ENCODE measurements around the gene PIP5K1A. TPM values are rescaled to one million over a fixed set of nuclear protein-coding genes. Genes with fewer than 3 reads are reported as not detected.
"Not testable (repeated sequence)": the region's sequence is repeated elsewhere in the genome, so short reads cannot be mapped to it uniquely, and the experiment has no call there.

The PIP5K1A gene
- 61.1 and 73.7 TPM in 2 replicates for total RNA-seq

DNA sequence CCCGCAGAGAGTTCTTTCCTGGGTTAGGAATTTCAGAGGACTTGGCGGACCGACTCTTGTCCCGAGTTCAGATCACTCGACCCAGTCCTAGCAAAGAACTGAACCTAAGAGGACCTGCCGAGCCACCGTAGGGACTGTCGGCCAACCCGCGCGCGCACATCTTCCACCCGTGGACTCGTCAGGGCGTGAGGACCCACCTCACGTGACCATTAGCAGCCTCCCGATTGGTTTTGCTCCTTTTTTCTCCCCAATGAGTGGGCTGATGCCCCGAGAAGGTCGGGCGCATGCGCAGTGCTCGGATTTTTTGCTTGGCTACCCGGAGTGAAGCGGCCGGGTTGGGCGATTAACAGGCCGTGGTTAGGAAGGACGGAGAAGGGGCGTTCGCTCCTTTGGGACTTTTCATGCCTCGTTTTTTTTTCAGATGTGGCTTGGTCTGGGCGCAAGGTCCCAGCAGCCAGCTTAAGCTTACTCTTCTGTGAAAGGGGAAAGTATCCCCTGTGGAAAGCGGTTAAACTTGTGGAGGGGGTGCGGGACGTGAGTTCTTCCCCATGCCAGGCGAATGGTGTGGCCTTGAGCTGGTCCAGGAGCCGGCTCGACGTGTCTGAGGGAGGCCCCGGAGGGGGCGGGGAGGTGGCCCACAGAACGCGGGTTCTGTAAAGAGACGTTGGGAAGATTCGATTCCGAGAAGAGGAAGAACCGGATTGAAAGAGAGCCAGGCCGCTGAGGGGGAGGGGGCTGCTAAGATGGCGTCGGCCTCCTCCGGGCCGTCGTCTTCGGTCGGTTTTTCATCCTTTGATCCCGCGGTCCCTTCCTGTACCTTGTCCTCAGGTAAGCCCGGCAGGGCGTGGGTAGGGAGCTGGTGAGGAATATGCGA is at the start of gene PIP5K1A:
Gene PIP5K1A (plus strand): TSS at position 299 of the 874 bp plus-strand sequence. CDS start 445 bp downstream, at position 744.
- DNase-seq (ENCODE audit: low read depth, low spot score): peak; percentile 92

GRCh38 chr1:151156515-151156819 is 41.9 kb upstream of the PIP5K1A start, which contains the start of gene TNFAIP8L2:
Gene TNFAIP8L2, plus strand, starts transcription at chr1:151156649. Its CDS starts 2,049 bp downstream, at chr1:151158698.
- DNase-seq (ENCODE audit: low read depth, low spot score): no peak

DNA sequence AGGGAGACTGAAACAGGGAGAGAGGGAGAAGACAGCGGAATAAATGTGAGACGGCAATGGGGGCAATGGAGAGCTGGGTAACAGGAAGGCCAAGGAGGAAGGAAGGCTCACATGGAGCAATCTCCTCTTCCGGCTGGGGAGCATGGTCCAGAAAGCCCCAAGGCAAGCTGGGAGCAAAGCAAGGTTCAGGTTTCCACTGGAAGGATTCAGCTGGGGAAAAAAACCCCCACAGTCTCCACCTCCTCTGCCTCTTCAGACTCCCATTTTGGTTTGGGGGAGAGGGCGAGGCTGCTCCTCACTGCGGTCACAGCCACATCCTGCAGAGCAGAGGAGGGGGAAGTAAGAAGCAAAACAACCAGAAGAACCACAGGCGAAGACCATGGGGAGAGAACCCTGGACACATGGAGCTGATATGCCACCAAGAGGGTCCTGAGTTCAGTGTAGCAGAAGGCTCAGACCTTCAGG is 41.3 kb upstream of the PIP5K1A start:
- DNase-seq (ENCODE audit: low read depth, low spot score): no peak

DNA sequence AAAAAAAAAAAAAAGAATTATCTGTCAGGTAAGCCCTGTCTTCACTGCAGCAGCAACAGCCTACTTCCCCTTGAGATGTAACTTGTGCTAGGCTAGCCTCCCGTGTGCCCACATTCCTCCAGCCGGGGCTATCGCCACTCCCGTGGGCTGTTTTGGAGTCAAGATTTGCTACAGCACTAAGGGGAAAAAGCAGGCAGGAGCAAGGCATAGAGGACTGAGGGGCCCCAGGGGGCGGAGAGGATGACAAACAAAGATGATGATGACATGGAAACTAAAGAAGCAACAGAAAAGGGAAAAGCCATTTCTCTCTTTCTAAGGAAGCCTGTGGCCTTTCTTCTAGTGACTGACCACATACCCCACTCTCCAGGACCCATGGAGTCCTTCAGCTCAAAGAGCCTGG is 40.0 kb upstream of the PIP5K1A start:
- DNase-seq (ENCODE audit: low read depth, low spot score): no peak

DNA sequence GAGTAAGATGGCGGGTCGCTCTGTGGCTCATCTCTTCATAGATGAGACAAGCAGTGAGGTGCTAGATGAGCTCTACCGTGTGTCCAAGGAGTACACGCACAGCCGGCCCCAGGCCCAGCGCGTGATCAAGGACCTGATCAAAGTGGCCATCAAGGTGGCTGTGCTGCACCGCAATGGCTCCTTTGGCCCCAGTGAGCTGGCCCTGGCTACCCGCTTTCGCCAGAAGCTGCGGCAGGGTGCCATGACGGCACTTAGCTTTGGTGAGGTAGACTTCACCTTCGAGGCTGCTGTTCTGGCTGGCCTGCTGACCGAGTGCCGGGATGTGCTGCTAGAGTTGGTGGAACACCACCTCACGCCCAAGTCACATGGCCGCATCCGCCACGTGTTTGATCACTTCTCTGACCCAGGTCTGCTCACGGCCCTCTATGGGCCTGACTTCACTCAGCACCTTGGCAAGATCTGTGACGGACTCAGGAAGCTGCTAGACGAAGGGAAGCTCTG is 39.6 kb upstream of the PIP5K1A start:
- DNase-seq (ENCODE audit: low read depth, low spot score): no peak

DNA sequence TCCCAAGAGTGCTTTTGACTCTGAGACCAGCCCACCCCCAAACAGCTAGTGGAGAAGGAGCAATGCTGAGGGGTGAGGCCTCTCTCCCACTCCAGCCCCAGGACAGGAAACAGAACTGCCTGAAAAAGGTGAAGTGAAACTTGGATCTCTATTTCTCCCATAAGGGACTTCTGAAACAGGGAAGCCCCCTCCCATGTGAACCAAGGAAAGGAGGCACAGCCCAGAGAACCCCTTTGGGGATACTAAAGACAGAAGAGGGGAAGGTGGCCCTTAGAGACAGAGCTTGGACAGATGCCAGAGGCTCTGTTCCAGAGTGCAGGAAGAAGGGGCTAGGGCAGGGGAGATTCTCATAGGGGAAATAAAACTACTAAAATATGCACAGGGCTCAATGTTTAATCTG is 39.0 kb upstream of the PIP5K1A start:
- DNase-seq (ENCODE audit: low read depth, low spot score): no peak

- DNase-seq (ENCODE audit: low read depth, low spot score): no peak
Observed at GRCh38 chr1:151164732-151165280, 33.5 kb upstream of the PIP5K1A start.

- DNase-seq (ENCODE audit: low read depth, low spot score): no peak
Observed at GRCh38 chr1:151165281-151165737, 33.0 kb upstream of the PIP5K1A start.

GRCh38 chr1:151165738-151166504 is 32.4 kb upstream of the PIP5K1A start, which contains the start of the genes LYSMD1 and SCNM1:
Gene LYSMD1, minus strand, starts transcription at chr1:151165902. Its CDS starts 644 bp downstream, at chr1:151165258.
Gene SCNM1, plus strand, starts transcription at chr1:151166144. Its CDS starts 9 bp downstream, at chr1:151166153.
- DNase-seq (ENCODE audit: low read depth, low spot score): peak; percentile 93

DNA sequence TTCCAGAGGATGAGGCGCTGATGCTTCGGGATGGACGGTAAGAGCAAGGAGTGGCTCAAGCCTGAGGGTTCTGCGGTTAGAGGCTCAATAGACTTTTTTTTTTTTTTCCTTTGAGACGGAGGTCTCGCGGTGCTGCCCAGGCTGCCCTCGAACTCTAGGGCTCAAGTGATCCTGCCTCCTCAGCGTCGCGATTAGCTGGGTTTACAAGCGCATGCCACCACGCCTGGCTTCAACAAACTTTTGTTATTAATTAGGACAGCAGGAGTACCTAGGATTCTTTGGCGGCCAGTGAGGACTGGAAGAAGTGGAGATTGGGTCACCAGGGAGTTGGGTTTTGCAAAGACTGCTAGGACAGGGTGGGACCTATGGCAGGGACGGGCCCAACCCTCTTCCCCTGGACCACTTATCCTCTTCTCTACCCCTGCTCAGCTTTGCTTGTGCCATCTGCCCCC is 31.8 kb upstream of the PIP5K1A start:
- no peak for DNase-seq (ENCODE audit: low read depth, low spot score)

- DNase-seq (ENCODE audit: low read depth, low spot score): no peak
Observed at GRCh38 chr1:151167116-151167515, 31.2 kb upstream of the PIP5K1A start.

- no peak for DNase-seq (ENCODE audit: low read depth, low spot score)
Observed at GRCh38 chr1:151171190-151171589, 27.2 kb upstream of the PIP5K1A start.

DNA sequence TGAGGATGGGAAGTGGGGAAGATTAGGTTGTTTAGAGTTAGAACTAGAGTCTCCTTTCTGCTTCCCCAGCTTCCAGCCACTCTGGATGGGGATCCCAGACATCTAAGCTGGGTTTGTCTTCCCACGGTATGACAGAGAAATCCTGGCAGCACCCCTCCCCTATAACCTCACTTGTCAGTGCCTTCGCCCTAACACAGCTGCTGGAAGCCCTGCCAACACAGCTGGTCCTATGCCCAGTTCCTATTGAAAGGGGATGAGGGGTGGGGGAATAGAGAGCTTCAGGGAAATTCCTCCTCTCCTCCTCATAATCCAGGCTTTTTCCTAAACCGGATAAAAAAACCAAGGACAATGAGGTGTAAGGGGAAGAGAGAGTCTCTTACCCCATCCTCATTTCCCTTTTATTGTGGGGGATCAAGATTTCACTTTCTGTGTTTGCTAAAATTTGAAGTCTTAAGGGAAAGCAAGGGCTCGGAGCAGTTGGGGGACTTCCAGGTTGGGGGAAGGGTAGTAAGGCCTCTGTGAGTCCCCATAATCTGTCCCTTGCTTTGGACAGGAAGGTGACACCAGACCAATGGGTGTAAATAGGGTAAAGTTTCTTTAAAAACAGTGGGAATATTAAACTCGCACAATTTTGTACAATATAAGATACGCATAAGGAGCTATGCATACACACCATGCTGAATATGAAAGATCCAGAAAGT is 23.2 kb upstream of the PIP5K1A start:
- no peak for DNase-seq (ENCODE audit: low read depth, low spot score)

DNA sequence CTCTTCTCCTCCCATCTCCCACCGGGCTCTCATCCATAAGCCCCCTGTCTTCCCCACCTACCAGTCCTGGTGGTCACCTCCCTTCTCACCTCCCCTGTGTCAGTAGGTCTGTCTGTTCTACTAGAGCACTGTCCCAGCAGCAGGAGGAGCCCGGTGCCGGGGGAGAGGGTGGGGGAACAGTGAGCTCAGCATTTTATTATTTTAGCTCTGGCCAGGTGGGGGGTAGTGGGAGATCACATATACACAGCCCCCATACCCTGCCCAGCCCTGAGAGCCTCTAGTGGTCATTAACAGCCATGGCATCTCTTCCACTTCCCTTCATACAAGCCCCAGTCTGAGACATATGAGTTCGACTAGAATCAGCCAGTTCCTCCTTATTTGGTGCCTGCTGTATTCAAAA is 22.5 kb upstream of the PIP5K1A start, which contains the start of gene TMOD4:
Gene TMOD4 (minus strand): TSS at position 119 of the 400 bp plus-strand sequence. CDS start 1,106 bp downstream, outside the sequence.
- DNase-seq (ENCODE audit: low read depth, low spot score): no peak

DNA sequence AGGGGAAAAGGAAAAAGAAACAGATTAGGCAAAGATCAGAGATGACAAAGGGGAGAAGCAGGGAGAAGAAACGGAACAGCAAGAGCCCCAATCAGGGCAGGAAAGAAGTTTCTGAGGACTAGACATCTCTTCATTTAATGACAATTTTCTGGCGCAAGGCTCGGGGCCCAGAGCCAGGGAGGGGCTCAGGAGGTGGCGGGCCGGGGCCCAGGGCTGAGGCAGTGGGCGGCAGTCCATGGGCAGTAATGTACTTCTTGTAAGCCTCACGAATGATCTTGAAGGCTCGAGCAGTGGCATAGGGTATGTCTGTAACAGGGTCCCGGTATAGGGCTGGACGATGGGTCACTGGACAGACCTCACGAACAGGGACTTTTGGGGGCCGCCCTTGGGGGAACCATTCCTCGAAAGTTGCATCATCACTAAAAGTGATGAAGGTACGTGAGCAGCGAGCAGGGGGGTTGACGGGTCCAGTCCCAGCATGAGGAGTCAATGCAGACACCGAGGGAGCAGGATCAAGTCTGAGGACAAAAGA is 21.8 kb upstream of the PIP5K1A start:
- no peak for DNase-seq (ENCODE audit: low read depth, low spot score)

- no peak for DNase-seq (ENCODE audit: low read depth, low spot score)
Observed at GRCh38 chr1:151184211-151184610, 14.1 kb upstream of the PIP5K1A start.

DNA sequence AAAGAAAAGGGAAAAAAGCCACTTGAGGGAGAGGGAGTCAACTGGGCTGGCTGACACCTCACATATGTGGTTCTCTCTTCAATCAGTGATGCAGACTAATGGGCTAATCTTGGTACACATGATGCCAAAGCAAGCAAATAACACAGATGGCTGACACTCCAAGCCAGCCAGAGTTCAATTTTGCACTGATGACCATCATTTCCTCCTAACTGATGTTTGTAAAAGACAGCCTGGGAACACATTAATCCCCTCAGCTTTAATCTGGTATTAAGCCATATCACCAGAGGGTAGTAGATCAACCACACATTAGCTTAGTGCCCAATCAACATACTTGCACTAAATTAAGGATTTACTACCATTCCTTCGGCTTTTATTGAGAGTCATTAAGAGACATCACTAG is 11.1 kb upstream of the PIP5K1A start:
- no peak for DNase-seq (ENCODE audit: low read depth, low spot score)

- DNase-seq (ENCODE audit: low read depth, low spot score): not testable (repeated sequence)
Observed at GRCh38 chr1:151188667-151189066, 9.7 kb upstream of the PIP5K1A start.

- peak; percentile 69 for DNase-seq (ENCODE audit: low read depth, low spot score)
Observed at GRCh38 chr1:151189637-151190445, 8.5 kb upstream of the PIP5K1A start, which contains the start of gene VPS72. Gene VPS72, minus strand, starts transcription at chr1:151190197. Its CDS starts 76 bp downstream, at chr1:151190121.
